ENCODE measurements around the gene PAQR9. TPM values are rescaled to one million over a fixed set of nuclear protein-coding genes. Genes with fewer than 3 reads are reported as not detected.
A peak's percentile ranks its signal among the peaks of the same experiment; 100 is the strongest.

Gene PAQR9
- total RNA-seq, 1 donor: not detected

- no peak overlapping the region for H3K27ac ChIP-seq (ENCODE audit: low read depth, low read length)
- no peaks in the 10 kb centered on the region for H4K20me1 ChIP-seq (ENCODE audit: insufficient read depth, low read length)
- no peak overlapping the region for H2AFZ ChIP-seq (ENCODE audit: low read length)
- H3K79me2 ChIP-seq (ENCODE audit: insufficient read depth, low read length): no peaks in the 10 kb centered on the region
- H3K27me3 ChIP-seq (ENCODE audit: insufficient read depth, low read length): peaks cover 5% of the 10 kb centered on the region
- no peak overlapping the region for H3K4me3 ChIP-seq (ENCODE audit: insufficient read depth, low read length)
- no peaks in the 10 kb centered on the region for H3K36me3 ChIP-seq (ENCODE audit: insufficient read depth, low read length)
- DNase-seq (ENCODE audit: insufficient read length, low spot score, missing footprints): no peak
- H3K4me1 ChIP-seq (ENCODE audit: insufficient read depth, low read length): no peaks in the 10 kb centered on the region
- no peaks in the 10 kb centered on the region for H3K9me3 ChIP-seq (ENCODE audit: low read depth, low read length)
- no peak overlapping the region for H3K4me2 ChIP-seq (ENCODE audit: insufficient read depth, low read length)
- TF ChIP-seq CTCF (IDR thresholded peaks at IDR 0.05; ENCODE audit: extremely low read depth, low read depth, low read length): no peak
Measured at GRCh38 chr3:142929890-142930289, 33.6 kb downstream of the PAQR9 start.

- no peak overlapping the region for H3K27ac ChIP-seq (ENCODE audit: low read depth, low read length)
- no peaks in the 10 kb centered on the region for H3K79me2 ChIP-seq (ENCODE audit: insufficient read depth, low read length)
- no peak overlapping the region for H2AFZ ChIP-seq (ENCODE audit: low read length)
- no peak overlapping the region for H3K4me2 ChIP-seq (ENCODE audit: insufficient read depth, low read length)
- peak; percentile 72 for TF ChIP-seq CTCF (IDR thresholded peaks at IDR 0.05; ENCODE audit: extremely low read depth, low read depth, low read length)
- no peak for DNase-seq (ENCODE audit: insufficient read length, low spot score, missing footprints)
- H3K4me1 ChIP-seq (ENCODE audit: insufficient read depth, low read length): no peaks in the 10 kb centered on the region
- no peaks in the 10 kb centered on the region for H3K9me3 ChIP-seq (ENCODE audit: low read depth, low read length)
- peaks cover 2% of the 10 kb centered on the region for H3K27me3 ChIP-seq (ENCODE audit: insufficient read depth, low read length)
- no peaks in the 10 kb centered on the region for H4K20me1 ChIP-seq (ENCODE audit: insufficient read depth, low read length)
- no peak overlapping the region for H3K4me3 ChIP-seq (ENCODE audit: insufficient read depth, low read length)
- H3K36me3 ChIP-seq (ENCODE audit: insufficient read depth, low read length): no peaks in the 10 kb centered on the region
Measured at GRCh38 chr3:142929109-142929508, 34.4 kb downstream of the PAQR9 start.

GRCh38 chr3:142926368-142926944 lies 37.0 kb downstream of the PAQR9 start:
- DNase-seq (ENCODE audit: insufficient read length, low spot score, missing footprints): no peak
- no peak for TF ChIP-seq CTCF (IDR thresholded peaks at IDR 0.05; ENCODE audit: extremely low read depth, low read depth, low read length)

GRCh38 chr3:142925140-142925539 lies 38.3 kb downstream of the PAQR9 start:
- no peak for DNase-seq (ENCODE audit: insufficient read length, low spot score, missing footprints)
- Histone ChIP-seq H3K36me3 (ENCODE audit: insufficient read depth, low read length) (no peaks in the 10 kb centered on the region), H3K27me3 (ENCODE audit: insufficient read depth, low read length) (peaks cover 2% of the 10 kb centered on the region), H3K9me3 (ENCODE audit: low read depth, low read length) (no peaks in the 10 kb centered on the region), H3K4me2 (ENCODE audit: insufficient read depth, low read length) (no peak overlapping the region), H3K27ac (ENCODE audit: low read depth, low read length) (no peak overlapping the region), H3K4me1 (ENCODE audit: insufficient read depth, low read length) (no peaks in the 10 kb centered on the region), H4K20me1 (ENCODE audit: insufficient read depth, low read length) (no peaks in the 10 kb centered on the region), H2AFZ (ENCODE audit: low read length) (peak overlapping the region; percentile 14), H3K79me2 (ENCODE audit: insufficient read depth, low read length) (no peaks in the 10 kb centered on the region), H3K4me3 (ENCODE audit: insufficient read depth, low read length) (no peak overlapping the region)
- no peak for TF ChIP-seq CTCF (IDR thresholded peaks at IDR 0.05; ENCODE audit: extremely low read depth, low read depth, low read length)

More at GRCh38 chr3:142926368-142926944, 37.0 kb downstream of the PAQR9 start:
- Histone ChIP-seq H3K79me2 (ENCODE audit: insufficient read depth, low read length) (no peaks in the 10 kb centered on the region), H3K9me3 (ENCODE audit: low read depth, low read length) (no peaks in the 10 kb centered on the region), H3K27ac (ENCODE audit: low read depth, low read length) (no peak overlapping the region), H4K20me1 (ENCODE audit: insufficient read depth, low read length) (no peaks in the 10 kb centered on the region), H3K36me3 (ENCODE audit: insufficient read depth, low read length) (no peaks in the 10 kb centered on the region), H3K4me1 (ENCODE audit: insufficient read depth, low read length) (no peaks in the 10 kb centered on the region), H3K4me3 (ENCODE audit: insufficient read depth, low read length) (no peak overlapping the region), H2AFZ (ENCODE audit: low read length) (no peak overlapping the region), H3K4me2 (ENCODE audit: insufficient read depth, low read length) (no peak overlapping the region), H3K27me3 (ENCODE audit: insufficient read depth, low read length) (peaks cover 2% of the 10 kb centered on the region)

Data from osteoblast (primary cell).